Endothelial cell of hepatic sinusoid (primary cell): ENCODE measurements around the gene NUBPL.
"Not testable (repeated sequence)": the region's sequence is repeated elsewhere in the genome, so short reads cannot be mapped to it uniquely, and the experiment has no call there.

Experiments
- in situ Hi-C: cut with HindIII; loops from 2 replicates; pipeline ENCODE4 v1.10.0; 2017; ENCODE audit warnings: low sequenced_read_pairs

The NUBPL gene

GRCh38 chr14:31660191-31660590, 99.0 kb downstream of the NUBPL start:
- in situ Hi-C loops, result no loop called here

- in situ Hi-C loops, result no loop called here
These were observed 99.5 kb downstream of the NUBPL start for GRCh38 chr14:31660728-31661127.

- in situ Hi-C loops, result no loop called here
These were observed 107.1 kb downstream of the NUBPL start for GRCh38 chr14:31668348-31668747.

GRCh38 chr14:31672709-31673108, 111.5 kb downstream of the NUBPL start:
- in situ Hi-C loops, result no loop called here

GRCh38 chr14:31677052-31677451, 115.8 kb downstream of the NUBPL start:
- in situ Hi-C loops, result no loop called here

- in situ Hi-C loops, result no loop called here
These were observed 116.4 kb downstream of the NUBPL start for GRCh38 chr14:31677630-31678029.

GRCh38 chr14:31678421-31679249, 117.4 kb downstream of the NUBPL start:
- in situ Hi-C loops, result no loop called here

GRCh38 chr14:31682768-31683167, 121.6 kb downstream of the NUBPL start:
- in situ Hi-C loops, result no loop called here

- in situ Hi-C loops, result no loop called here
These were observed 126.5 kb downstream of the NUBPL start for GRCh38 chr14:31687726-31688125.

- in situ Hi-C loops, result no loop called here
These were observed 128.9 kb downstream of the NUBPL start for GRCh38 chr14:31690056-31690455.

- in situ Hi-C loops, result no loop called here
These were observed 131.2 kb downstream of the NUBPL start for GRCh38 chr14:31692376-31692781.

- in situ Hi-C loops, result no loop called here
These were observed 135.2 kb downstream of the NUBPL start for GRCh38 chr14:31696378-31696777.

- in situ Hi-C loops, result no loop called here
These were observed 138.6 kb downstream of the NUBPL start for GRCh38 chr14:31699809-31700208.

GRCh38 chr14:31700282-31701074, 139.3 kb downstream of the NUBPL start:
- in situ Hi-C loops, result no loop called here

GRCh38 chr14:31702130-31702529, 140.9 kb downstream of the NUBPL start:
- in situ Hi-C loops, result no loop called here

- in situ Hi-C loops, result no loop called here
These were observed 141.9 kb downstream of the NUBPL start for GRCh38 chr14:31703056-31703455.

GRCh38 chr14:31705731-31706130, 144.5 kb downstream of the NUBPL start:
- in situ Hi-C loops, result no loop called here

GRCh38 chr14:31708661-31709060, 147.5 kb downstream of the NUBPL start:
- in situ Hi-C loops, result not testable (repeated sequence)

GRCh38 chr14:31712244-31713127, 151.3 kb downstream of the NUBPL start:
- in situ Hi-C loops, result loop anchor here (10.0 kb wide), 1 partner anchor 58 kb away; no protein-coding TSS in a partner anchor

- in situ Hi-C loops, result loop anchor here (10.0 kb wide), 1 partner anchor 61 kb away; no protein-coding TSS in a partner anchor
These were observed 155.0 kb downstream of the NUBPL start for GRCh38 chr14:31716208-31716607.
